ENCODE results near the gene PSME4.

Gene PSME4

GRCh38 chr2:53821810-53822209 is 149.0 kb downstream of the PSME4 start:
- DNase-seq (ENCODE audit: low spot score): no peak
- no peak for TF ChIP-seq CTCF (conservative IDR thresholded peaks at IDR 0.05; ENCODE audit: low read depth)
- ChIA-PET CTCF (interaction anchor here (0.7 kb wide), 1 partner anchor 566 kb away, joined by 3 read pairs; no protein-coding TSS in a partner anchor), POLR2A (ENCODE audit: low non-redundant PET) (no interaction called here)
- no peak overlapping the region for H3K27ac ChIP-seq

- CTCF ChIA-PET: no interaction called here
- DNase-seq (ENCODE audit: low spot score): no peak
- POLR2A ChIA-PET (ENCODE audit: low non-redundant PET): no interaction called here
- H3K27ac ChIP-seq: no peak overlapping the region
- no peak for TF ChIP-seq CTCF (conservative IDR thresholded peaks at IDR 0.05; ENCODE audit: low read depth)
These were observed 150.1 kb downstream of the PSME4 start for GRCh38 chr2:53820711-53821110.

GRCh38 chr2:53820048-53820447 is 150.7 kb downstream of the PSME4 start:
- ChIA-PET CTCF (no interaction called here), POLR2A (ENCODE audit: low non-redundant PET) (no interaction called here)
- no peak overlapping the region for H3K27ac ChIP-seq
- no peak for DNase-seq (ENCODE audit: low spot score)
- no peak for TF ChIP-seq CTCF (conservative IDR thresholded peaks at IDR 0.05; ENCODE audit: low read depth)

GRCh38 chr2:53819634-53820033 is 151.2 kb downstream of the PSME4 start:
- POLR2A ChIA-PET (ENCODE audit: low non-redundant PET): interaction anchor here (0.8 kb wide), 1 partner anchor 55 kb away, joined by 10 read pairs; no protein-coding TSS in a partner anchor
- no peak overlapping the region for H3K27ac ChIP-seq
- TF ChIP-seq CTCF (conservative IDR thresholded peaks at IDR 0.05; ENCODE audit: low read depth): no peak
- no peak for DNase-seq (ENCODE audit: low spot score)
- CTCF ChIA-PET: no interaction called here

- CTCF ChIA-PET: no interaction called here
- no peak overlapping the region for H3K27ac ChIP-seq
- TF ChIP-seq CTCF (conservative IDR thresholded peaks at IDR 0.05; ENCODE audit: low read depth): no peak
- DNase-seq (ENCODE audit: low spot score): no peak
- POLR2A ChIA-PET (ENCODE audit: low non-redundant PET): interaction anchor here (0.8 kb wide), 1 partner anchor 56 kb away, joined by 10 read pairs; no protein-coding TSS in a partner anchor
These were observed 151.8 kb downstream of the PSME4 start for GRCh38 chr2:53818854-53819435.
